Measurements from ENCODE around the gene LHFPL5. TPM values are rescaled to one million over a fixed set of nuclear protein-coding genes. Genes with fewer than 3 reads are reported as not detected.

The LHFPL5 gene
- total RNA-seq, 1 experiment from 2014 or later: not detected

GRCh38 chr6:35794536-35795452, 10.4 kb upstream of the LHFPL5 start:
- H3K36me3 Mint-ChIP-seq (ENCODE audit: insufficient read depth, unreplicated experiment): no peaks in the 10 kb centered on the region
- BruUV-seq (replicated peaks): no TSS peak
- no peak for TF ChIP-seq CTCF (IDR thresholded peaks at IDR 0.05; ENCODE audit: unreplicated experiment)
- H3K27ac Mint-ChIP-seq (ENCODE audit: low read depth, unreplicated experiment): no peak overlapping the region
- H3K4me3 Mint-ChIP-seq (ENCODE audit: unreplicated experiment): no peak overlapping the region
- no peaks in the 10 kb centered on the region for H3K4me1 Mint-ChIP-seq (ENCODE audit: insufficient read depth, unreplicated experiment)
- CTCF ChIA-PET: interaction anchor here (0.7 kb wide), 1 partner anchor 452 kb away, joined by 4 read pairs; the partner anchor contains the start of gene PPARD
- intact Hi-C loops (cut with micrococcal nuclease): no loop called here
- no peak for DNase-seq (ENCODE audit: unreplicated experiment)
- peaks cover 15% of the 10 kb centered on the region for H3K27me3 Mint-ChIP-seq (ENCODE audit: insufficient read depth, unreplicated experiment)
- POLR2A ChIA-PET: no interaction called here
- H3K9me3 Mint-ChIP-seq (ENCODE audit: unreplicated experiment): no peaks in the 10 kb centered on the region

- BruUV-seq (replicated peaks): no TSS peak
- ChIA-PET CTCF (no interaction called here), POLR2A (interaction anchor here (3.8 kb wide), 1 partner anchor 8 kb away, joined by 12 read pairs; no protein-coding TSS in a partner anchor)
- no peak overlapping the region for H3K27ac Mint-ChIP-seq (ENCODE audit: low read depth, unreplicated experiment)
- peaks cover 15% of the 10 kb centered on the region for H3K27me3 Mint-ChIP-seq (ENCODE audit: insufficient read depth, unreplicated experiment)
- H3K36me3 Mint-ChIP-seq (ENCODE audit: insufficient read depth, unreplicated experiment): no peaks in the 10 kb centered on the region
- H3K4me3 Mint-ChIP-seq (ENCODE audit: unreplicated experiment): no peak overlapping the region
- TF ChIP-seq CTCF (IDR thresholded peaks at IDR 0.05; ENCODE audit: unreplicated experiment): no peak
- H3K4me1 Mint-ChIP-seq (ENCODE audit: insufficient read depth, unreplicated experiment): no peaks in the 10 kb centered on the region
- intact Hi-C loops (cut with micrococcal nuclease): no loop called here
- no peak for DNase-seq (ENCODE audit: unreplicated experiment)
- H3K9me3 Mint-ChIP-seq (ENCODE audit: unreplicated experiment): no peaks in the 10 kb centered on the region
Measured at GRCh38 chr6:35795453-35796071, 9.6 kb upstream of the LHFPL5 start.

GRCh38 chr6:35796236-35796635, 8.9 kb upstream of the LHFPL5 start:
- no peak for DNase-seq (ENCODE audit: unreplicated experiment)
- Mint-ChIP-seq H3K27ac (ENCODE audit: low read depth, unreplicated experiment) (no peak overlapping the region), H3K9me3 (ENCODE audit: unreplicated experiment) (no peaks in the 10 kb centered on the region), H3K4me3 (ENCODE audit: unreplicated experiment) (no peak overlapping the region), H3K27me3 (ENCODE audit: insufficient read depth, unreplicated experiment) (peaks cover 15% of the 10 kb centered on the region), H3K36me3 (ENCODE audit: insufficient read depth, unreplicated experiment) (no peaks in the 10 kb centered on the region), H3K4me1 (ENCODE audit: insufficient read depth, unreplicated experiment) (no peaks in the 10 kb centered on the region)
- intact Hi-C loops (cut with micrococcal nuclease): no loop called here
- ChIA-PET POLR2A (interaction anchor here (3.8 kb wide), 1 partner anchor 9 kb away, joined by 12 read pairs; no protein-coding TSS in a partner anchor), CTCF (interaction anchor here (0.6 kb wide), 1 partner anchor 33 kb away, joined by 3 read pairs; no protein-coding TSS in a partner anchor)
- BruUV-seq (replicated peaks): no TSS peak
- TF ChIP-seq CTCF (IDR thresholded peaks at IDR 0.05; ENCODE audit: unreplicated experiment): no peak

- Mint-ChIP-seq H3K36me3 (ENCODE audit: insufficient read depth, unreplicated experiment) (no peaks in the 10 kb centered on the region), H3K4me1 (ENCODE audit: insufficient read depth, unreplicated experiment) (no peaks in the 10 kb centered on the region), H3K27ac (ENCODE audit: low read depth, unreplicated experiment) (no peak overlapping the region), H3K4me3 (ENCODE audit: unreplicated experiment) (no peak overlapping the region), H3K27me3 (ENCODE audit: insufficient read depth, unreplicated experiment) (peaks cover 8% of the 10 kb centered on the region), H3K9me3 (ENCODE audit: unreplicated experiment) (no peaks in the 10 kb centered on the region)
- ChIA-PET POLR2A (interaction anchor here (0.6 to 3.8 kb wide), 2 partner anchors 11 to 16 kb away, joined by 3 to 12 read pairs; no protein-coding TSS in a partner anchor), CTCF (no interaction called here)
- DNase-seq (ENCODE audit: unreplicated experiment): no peak
- TF ChIP-seq CTCF (IDR thresholded peaks at IDR 0.05; ENCODE audit: unreplicated experiment): no peak
- no TSS peak for BruUV-seq (replicated peaks)
- intact Hi-C loops (cut with micrococcal nuclease): no loop called here
Measured at GRCh38 chr6:35797837-35798526, 7.2 kb upstream of the LHFPL5 start.

All from MCF 10A (cell line).